Measurements from ENCODE around the gene PHYHD1.

Gene PHYHD1

DNA sequence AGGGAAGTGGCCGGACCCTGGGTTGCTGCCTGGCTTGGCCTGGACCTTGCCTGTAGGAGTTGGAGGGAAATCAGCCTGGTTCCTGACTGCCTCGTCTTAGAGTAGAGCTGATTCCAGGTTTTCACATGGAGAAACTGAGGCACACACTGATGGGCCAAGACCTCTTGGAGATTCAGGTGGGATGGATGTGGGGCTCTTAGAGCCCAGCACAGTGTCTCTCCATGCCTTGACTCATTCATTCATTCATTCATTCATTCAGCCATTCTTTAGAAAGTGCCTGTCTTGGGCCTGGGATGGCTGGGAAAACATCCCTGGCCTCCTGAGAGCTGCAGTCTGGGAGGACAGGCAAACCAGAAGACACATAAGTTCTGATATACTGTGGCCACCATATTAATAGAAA, 36.6 kb upstream of the PHYHD1 start:
- H3K9me3 ChIP-seq (ENCODE audit: severe bottlenecking), result no peaks in the 10 kb centered on the region
- DNase-seq (ENCODE audit: low spot score), result no peak
- TF ChIP-seq, protein P1, sequence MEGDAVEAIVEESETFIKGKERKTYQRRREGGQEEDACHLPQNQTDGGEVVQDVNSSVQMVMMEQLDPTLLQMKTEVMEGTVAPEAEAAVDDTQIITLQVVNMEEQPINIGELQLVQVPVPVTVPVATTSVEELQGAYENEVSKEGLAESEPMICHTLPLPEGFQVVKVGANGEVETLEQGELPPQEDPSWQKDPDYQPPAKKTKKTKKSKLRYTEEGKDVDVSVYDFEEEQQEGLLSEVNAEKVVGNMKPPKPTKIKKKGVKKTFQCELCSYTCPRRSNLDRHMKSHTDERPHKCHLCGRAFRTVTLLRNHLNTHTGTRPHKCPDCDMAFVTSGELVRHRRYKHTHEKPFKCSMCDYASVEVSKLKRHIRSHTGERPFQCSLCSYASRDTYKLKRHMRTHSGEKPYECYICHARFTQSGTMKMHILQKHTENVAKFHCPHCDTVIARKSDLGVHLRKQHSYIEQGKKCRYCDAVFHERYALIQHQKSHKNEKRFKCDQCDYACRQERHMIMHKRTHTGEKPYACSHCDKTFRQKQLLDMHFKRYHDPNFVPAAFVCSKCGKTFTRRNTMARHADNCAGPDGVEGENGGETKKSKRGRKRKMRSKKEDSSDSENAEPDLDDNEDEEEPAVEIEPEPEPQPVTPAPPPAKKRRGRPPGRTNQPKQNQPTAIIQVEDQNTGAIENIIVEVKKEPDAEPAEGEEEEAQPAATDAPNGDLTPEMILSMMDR (IDR thresholded peaks at IDR 0.05; ENCODE audit: poor library complexity, severe bottlenecking), result no peak
- H3K27ac ChIP-seq (ENCODE audit: poor library complexity, severe bottlenecking), result peak overlapping the region; percentile 91
- no peak overlapping the region for H3K4me3 ChIP-seq (ENCODE audit: severe bottlenecking)
- no peak for ATAC-seq (ENCODE audit: low read depth)
- peaks cover 26% of the 10 kb centered on the region for H3K4me1 ChIP-seq (ENCODE audit: insufficient read depth, poor library complexity, severe bottlenecking)
- H3K27me3 ChIP-seq (ENCODE audit: insufficient read depth, poor library complexity, severe bottlenecking), result no peaks in the 10 kb centered on the region
- H3K36me3 ChIP-seq (ENCODE audit: low read depth), result peaks cover 59% of the 10 kb centered on the region

DNA sequence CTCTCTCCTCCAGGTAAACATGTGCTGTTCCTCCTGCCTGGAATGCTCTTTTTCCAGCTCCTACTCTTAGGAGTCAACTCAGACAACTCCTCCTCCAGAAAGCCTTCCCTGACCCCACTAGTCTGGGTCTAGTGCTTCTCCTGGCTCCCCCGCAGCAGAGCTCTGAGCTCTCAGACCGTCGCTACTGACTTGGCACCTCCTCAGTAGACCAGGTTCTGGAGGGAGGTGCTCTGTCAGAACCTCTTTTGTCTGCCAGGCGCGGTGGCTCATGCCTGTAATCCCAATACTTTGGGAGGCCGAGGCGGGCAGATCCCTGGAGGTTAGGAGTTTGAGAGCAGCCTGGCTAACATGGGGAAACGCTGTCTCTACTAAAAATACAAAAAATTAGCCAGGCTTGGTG, 35.4 kb upstream of the PHYHD1 start:
- no peak for DNase-seq (ENCODE audit: low spot score)
- Histone ChIP-seq H3K27ac (ENCODE audit: poor library complexity, severe bottlenecking) (peak overlapping the region; percentile 91), H3K4me3 (ENCODE audit: severe bottlenecking) (no peak overlapping the region), H3K4me1 (ENCODE audit: insufficient read depth, poor library complexity, severe bottlenecking) (peaks cover 35% of the 10 kb centered on the region), H3K9me3 (ENCODE audit: severe bottlenecking) (no peaks in the 10 kb centered on the region), H3K27me3 (ENCODE audit: insufficient read depth, poor library complexity, severe bottlenecking) (no peaks in the 10 kb centered on the region), H3K36me3 (ENCODE audit: low read depth) (peaks cover 68% of the 10 kb centered on the region)
- TF ChIP-seq, protein P1 (IDR thresholded peaks at IDR 0.05; ENCODE audit: poor library complexity, severe bottlenecking), result no peak
- ATAC-seq (ENCODE audit: low read depth), result no peak

DNA sequence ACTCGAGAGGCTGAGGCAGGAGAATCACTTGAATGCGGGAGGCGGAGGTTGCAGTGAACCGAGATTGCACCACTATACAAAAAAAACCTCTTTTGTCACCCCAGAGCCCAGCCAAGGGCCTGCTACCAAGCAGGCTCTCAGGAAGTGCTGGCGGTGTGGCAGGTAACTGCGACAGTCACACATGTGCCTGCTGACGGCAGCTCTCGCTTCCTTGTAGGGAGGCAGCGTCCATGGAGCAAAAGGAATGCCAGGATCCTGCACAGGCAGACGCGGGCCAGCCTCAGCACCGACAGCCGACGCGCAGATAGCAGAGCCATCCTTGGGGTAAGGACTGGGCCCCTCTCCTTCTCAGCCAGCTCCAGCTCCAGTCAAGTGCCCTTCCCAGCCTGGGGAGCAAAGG, 35.0 kb upstream of the PHYHD1 start:
- H3K4me3 ChIP-seq (ENCODE audit: severe bottlenecking), result no peak overlapping the region
- H3K9me3 ChIP-seq (ENCODE audit: severe bottlenecking), result no peaks in the 10 kb centered on the region
- TF ChIP-seq, protein P1 (IDR thresholded peaks at IDR 0.05; ENCODE audit: poor library complexity, severe bottlenecking), result no peak
- H3K4me1 ChIP-seq (ENCODE audit: insufficient read depth, poor library complexity, severe bottlenecking), result peaks cover 38% of the 10 kb centered on the region
- no peaks in the 10 kb centered on the region for H3K27me3 ChIP-seq (ENCODE audit: insufficient read depth, poor library complexity, severe bottlenecking)
- no peak for DNase-seq (ENCODE audit: low spot score)
- H3K27ac ChIP-seq (ENCODE audit: poor library complexity, severe bottlenecking), result peak overlapping the region; percentile 91
- peaks cover 68% of the 10 kb centered on the region for H3K36me3 ChIP-seq (ENCODE audit: low read depth)
- ATAC-seq (ENCODE audit: low read depth), result no peak

DNA sequence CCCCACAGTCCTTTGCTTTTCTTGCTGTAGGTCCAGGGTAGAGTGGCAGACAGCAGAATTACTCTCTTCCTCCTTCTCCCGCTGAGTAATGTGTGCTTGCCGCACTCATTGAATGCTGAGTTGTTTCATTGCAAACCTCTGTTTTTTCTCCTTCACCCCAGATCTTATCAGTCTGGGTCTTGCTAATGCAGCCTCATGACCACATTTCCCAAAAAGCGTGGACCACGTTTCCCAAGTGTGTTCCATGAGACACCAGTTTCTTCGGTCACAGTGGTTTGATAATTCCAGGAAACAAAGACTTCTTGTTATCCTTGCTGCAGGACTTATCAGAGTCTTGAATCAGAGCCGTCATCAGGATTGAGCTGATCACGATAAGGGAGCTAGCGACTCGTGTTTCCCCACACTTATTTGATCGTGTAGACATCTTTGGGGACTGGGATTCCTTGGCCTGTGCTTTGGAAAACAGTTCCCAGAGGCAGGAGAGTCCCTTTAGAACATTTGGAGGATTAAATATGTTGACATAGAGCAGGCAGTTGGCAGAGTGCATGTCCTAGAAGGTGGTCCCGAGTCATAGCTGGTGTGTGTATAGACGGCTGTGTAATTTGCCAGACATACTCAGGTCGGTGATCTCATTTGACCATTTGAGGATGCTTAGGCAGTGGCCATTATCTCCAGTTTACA, 34.4 kb upstream of the PHYHD1 start:
- ATAC-seq (ENCODE audit: low read depth), result no peak
- Histone ChIP-seq H3K4me3 (ENCODE audit: severe bottlenecking) (no peak overlapping the region), H3K27ac (ENCODE audit: poor library complexity, severe bottlenecking) (peak overlapping the region; percentile 91), H3K36me3 (ENCODE audit: low read depth) (peaks cover 74% of the 10 kb centered on the region), H3K4me1 (ENCODE audit: insufficient read depth, poor library complexity, severe bottlenecking) (peaks cover 43% of the 10 kb centered on the region), H3K9me3 (ENCODE audit: severe bottlenecking) (no peaks in the 10 kb centered on the region), H3K27me3 (ENCODE audit: insufficient read depth, poor library complexity, severe bottlenecking) (no peaks in the 10 kb centered on the region)
- no peak for DNase-seq (ENCODE audit: low spot score)
- TF ChIP-seq, protein P1 (IDR thresholded peaks at IDR 0.05; ENCODE audit: poor library complexity, severe bottlenecking), result no peak

DNA sequence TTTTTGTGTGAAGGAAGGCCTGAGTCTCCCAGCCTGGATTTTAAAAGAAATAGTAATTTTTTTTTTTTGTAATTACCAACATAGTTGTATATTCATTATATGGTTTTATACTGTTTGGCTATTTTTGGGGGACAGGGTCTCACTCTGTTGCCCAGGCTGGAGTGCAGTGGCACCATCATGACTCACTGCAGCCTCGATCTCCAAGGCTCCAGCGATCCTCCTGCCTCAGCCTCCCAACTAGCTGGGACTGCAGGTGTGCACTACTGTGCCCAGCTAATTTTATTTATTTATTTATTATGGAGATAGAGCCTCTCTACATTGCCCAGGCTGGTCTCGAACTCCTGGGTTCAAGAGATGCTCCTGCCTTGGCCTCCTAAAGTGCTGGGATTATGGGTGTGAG, 33.7 kb upstream of the PHYHD1 start:
- H3K27me3 ChIP-seq (ENCODE audit: insufficient read depth, poor library complexity, severe bottlenecking), result no peaks in the 10 kb centered on the region
- no peak overlapping the region for H3K4me3 ChIP-seq (ENCODE audit: severe bottlenecking)
- H3K4me1 ChIP-seq (ENCODE audit: insufficient read depth, poor library complexity, severe bottlenecking), result peaks cover 50% of the 10 kb centered on the region
- TF ChIP-seq, protein P1 (IDR thresholded peaks at IDR 0.05; ENCODE audit: poor library complexity, severe bottlenecking), result no peak
- peak overlapping the region; percentile 91 for H3K27ac ChIP-seq (ENCODE audit: poor library complexity, severe bottlenecking)
- H3K36me3 ChIP-seq (ENCODE audit: low read depth), result peaks cover 81% of the 10 kb centered on the region
- DNase-seq (ENCODE audit: low spot score) (no peak), ATAC-seq (ENCODE audit: low read depth) (no peak)
- H3K9me3 ChIP-seq (ENCODE audit: severe bottlenecking), result no peaks in the 10 kb centered on the region

Measured in RWPE2 (cell line).